ENCODE data around the gene EZH1.

Gene EZH1

DNA sequence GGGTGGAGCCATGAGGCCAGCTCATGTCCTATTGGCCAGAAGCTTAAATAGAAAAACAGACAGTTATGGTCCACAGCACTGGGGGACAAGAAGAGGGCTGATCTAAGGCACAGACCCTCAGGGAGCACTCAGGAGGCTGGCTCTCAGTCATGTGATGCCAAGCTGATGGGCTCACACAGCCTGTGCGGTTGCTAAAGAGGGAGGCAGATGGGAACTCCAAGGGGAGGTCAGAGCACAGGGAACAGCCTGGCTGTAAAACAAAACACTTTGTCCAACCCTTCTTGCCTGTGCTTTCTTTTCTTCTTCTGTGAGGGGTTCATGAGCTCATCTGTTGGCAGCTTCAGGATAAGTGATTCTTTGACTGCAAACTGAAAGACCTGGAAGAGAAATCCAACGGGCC lies 35.3 kb downstream of the EZH1 start:
- no peak for DNase-seq (ENCODE audit: low read depth in 2 of 2)

GRCh38 chr17:42708588-42708987 lies 36.3 kb downstream of the EZH1 start:
- no peak for DNase-seq (ENCODE audit: low read depth in 2 of 2)

DNA sequence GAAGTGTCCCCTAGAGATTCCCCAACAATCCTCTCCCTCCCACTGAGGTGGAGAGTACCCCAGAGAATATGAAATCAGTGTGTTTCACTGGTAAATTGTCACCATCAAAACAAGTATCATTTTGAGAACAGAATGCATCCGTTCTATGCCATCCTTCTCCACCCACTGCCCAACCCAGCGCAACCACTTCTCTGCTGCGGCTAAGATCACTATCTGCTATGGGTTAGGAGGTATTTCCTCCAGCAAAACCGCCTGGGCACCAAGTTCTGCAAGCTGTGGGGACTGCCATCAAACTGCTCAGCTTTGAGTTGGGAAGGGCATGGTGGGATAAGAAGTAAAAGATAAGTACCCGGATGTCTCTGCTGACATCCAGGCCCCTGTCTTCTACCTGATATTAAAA lies 38.1 kb downstream of the EZH1 start:
- DNase-seq (ENCODE audit: low read depth in 2 of 2), result peak in 1 of 2 donors; percentile 25

- no peak for DNase-seq (ENCODE audit: low read depth in 2 of 2)
Measured at GRCh38 chr17:42704837-42705494, 39.9 kb downstream of the EZH1 start.

DNA sequence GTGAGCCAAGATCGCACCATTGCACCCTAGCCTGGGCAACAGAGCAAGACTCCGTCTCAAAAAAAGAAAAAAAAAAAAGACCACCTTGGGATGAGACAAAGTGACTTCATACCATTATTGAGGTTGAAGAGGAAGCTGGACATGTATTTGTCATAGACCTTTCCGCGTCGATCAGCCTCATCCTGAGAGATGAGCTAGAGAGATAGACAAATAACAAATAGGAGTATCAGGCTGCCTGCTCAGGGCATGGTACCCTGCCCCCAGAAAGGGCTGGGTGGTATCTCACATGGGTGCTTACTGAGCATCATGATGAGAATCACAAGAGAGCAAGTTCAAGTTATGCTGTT lies 40.4 kb downstream of the EZH1 start:
- no peak for DNase-seq (ENCODE audit: low read depth in 2 of 2)

DNA sequence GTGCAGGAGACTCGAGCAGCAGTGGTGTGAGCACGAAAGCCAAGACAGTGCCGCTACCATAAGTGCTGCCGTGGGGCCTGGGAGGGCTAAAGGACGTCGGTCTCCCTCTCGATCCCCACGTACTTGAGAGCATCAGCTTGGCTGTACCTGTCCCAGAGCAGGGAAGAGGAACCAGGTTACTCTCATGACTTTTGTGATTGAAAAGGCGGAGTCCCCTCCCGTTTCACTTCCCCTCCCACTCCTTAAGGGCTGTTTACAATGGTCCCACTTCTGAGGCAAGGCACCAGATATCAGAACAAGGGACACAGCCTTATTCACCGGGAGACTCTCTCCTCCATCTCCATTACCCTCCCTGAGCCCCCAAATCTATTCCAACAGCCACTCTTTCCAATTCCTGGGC lies 42.4 kb downstream of the EZH1 start:
- no peak for DNase-seq (ENCODE audit: low read depth in 2 of 2)

DNA sequence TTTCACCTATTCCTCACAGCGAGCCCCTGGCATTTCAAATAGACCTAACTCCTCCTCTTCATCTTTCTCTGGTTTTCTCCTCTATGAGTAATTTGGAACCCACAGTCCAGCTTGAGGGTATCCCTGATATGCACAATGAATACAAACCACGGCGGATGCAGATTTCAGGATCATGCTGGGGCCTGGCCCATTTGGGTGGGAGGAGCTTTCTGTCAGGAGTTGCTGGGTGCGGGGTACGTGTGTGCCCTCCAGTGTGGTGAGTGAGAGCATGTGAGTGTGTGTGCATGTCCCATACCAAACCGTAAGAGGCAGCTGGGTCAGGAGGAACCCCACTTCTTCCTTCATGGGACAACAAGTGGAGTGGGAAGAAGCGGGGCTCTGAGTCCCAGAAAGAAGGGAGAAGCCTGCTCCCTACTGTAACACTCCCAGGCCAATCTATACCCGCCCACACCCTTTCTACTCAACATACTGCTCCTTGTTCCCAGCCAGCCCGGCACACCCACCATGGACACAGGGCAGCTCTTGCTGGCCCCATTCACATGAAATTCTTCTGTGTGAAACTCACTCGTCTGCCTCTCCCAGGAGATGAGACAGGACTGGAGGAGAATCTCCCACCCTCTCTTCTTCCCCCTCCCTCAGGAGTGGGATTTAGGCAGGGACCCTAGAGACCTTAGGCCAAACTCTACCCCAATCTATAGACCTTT lies 44.1 kb downstream of the EZH1 start:
- DNase-seq (ENCODE audit: low read depth in 2 of 2), result no peak

DNA sequence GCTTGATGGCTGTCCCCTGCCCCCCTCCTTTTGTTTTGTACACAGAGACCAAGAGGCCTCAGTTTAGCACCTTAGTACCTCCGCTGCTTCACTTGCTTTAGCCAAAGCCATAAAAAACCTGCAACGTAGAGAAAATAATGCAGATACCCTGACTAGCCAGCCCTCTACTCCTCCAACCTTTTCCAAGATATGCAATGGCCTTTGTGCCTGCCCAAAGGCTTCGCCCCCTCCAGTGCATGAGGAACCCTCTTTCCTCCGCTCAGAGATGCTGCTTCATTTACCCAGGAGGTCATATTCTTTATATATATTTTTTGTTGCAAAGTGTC lies 45.5 kb downstream of the EZH1 start:
- no peak for DNase-seq (ENCODE audit: low read depth in 2 of 2)

GRCh38 chr17:42698736-42699414 lies 46.0 kb downstream of the EZH1 start:
- DNase-seq (ENCODE audit: low read depth in 2 of 2), result no peak

DNA sequence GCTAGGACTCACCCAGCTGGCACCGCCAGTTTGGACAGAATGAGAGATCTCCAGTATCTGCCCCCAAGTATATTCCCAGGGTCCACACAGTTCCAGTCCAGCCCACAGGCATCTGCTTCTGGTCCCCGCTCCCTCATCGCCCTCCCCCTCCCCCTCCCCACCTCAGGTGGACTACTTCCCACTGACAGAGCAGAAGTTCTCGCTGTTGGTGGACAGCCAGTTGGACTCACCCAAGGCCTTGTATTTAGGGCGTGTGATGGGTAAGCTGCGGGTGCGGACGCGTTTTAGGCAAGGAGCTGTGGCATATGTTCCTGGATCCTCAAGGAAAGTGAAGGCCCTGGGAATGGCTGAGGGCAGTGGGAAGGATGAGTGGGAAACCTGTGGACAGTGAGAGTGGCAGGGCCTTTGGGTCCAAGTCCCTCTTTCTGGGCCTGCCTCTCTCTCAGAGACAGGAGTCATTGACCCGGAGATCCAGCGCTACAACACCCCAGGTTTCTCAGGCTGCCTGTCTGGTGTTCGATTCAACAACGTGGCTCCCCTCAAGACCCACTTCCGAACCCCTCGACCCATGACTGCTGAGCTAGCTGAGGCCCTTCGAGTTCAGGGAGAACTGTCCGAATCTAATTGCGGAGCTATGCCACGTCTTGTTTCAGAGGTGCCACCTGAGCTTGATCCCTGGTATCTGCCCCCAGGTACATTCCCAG lies 47.6 kb downstream of the EZH1 start:
- DNase-seq (ENCODE audit: low read depth in 2 of 2), result no peak

GRCh38 chr17:42695500-42695899 lies 49.3 kb downstream of the EZH1 start:
- DNase-seq (ENCODE audit: low read depth in 2 of 2), result no peak

GRCh38 chr17:42694524-42694923 lies 50.3 kb downstream of the EZH1 start:
- no peak for DNase-seq (ENCODE audit: low read depth in 2 of 2)

- no peak for DNase-seq (ENCODE audit: low read depth in 2 of 2)
Measured at GRCh38 chr17:42692489-42692888, 52.4 kb downstream of the EZH1 start.

DNA sequence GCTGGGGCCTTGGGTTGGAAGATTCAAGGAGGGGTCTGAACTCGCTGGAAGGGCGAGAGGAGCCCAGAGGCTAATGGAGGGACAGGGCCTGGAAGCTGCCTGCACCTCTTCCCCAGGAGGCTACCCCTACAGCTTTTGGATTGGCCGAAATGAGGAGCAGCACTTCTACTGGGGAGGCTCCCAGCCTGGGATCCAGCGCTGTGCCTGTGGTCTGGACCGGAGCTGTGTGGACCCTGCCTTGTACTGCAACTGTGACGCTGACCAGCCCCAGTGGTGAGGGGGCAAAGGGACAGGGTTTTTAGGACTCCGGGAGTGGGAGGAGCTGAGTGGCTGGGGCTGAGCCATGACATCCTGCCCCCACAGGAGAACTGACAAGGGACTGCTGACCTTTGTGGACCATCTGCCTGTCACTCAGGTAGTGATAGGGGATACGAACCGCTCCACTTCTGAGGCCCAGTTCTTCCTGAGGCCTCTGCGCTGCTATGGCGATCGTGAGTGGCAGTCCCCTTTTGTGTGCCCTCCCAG lies 53.8 kb downstream of the EZH1 start:
- DNase-seq (ENCODE audit: low read depth in 2 of 2), result no peak

- DNase-seq (ENCODE audit: low read depth in 2 of 2), result no peak
Measured at GRCh38 chr17:42690596-42690995, 54.2 kb downstream of the EZH1 start.

GRCh38 chr17:42687707-42688320 lies 57.0 kb downstream of the EZH1 start:
- no peak for DNase-seq (ENCODE audit: low read depth in 2 of 2)

- DNase-seq (ENCODE audit: low read depth in 2 of 2), result no peak
Measured at GRCh38 chr17:42686520-42687128, 58.2 kb downstream of the EZH1 start.

GRCh38 chr17:42685831-42686230 lies 59.0 kb downstream of the EZH1 start:
- DNase-seq (ENCODE audit: low read depth in 2 of 2), result no peak

DNA sequence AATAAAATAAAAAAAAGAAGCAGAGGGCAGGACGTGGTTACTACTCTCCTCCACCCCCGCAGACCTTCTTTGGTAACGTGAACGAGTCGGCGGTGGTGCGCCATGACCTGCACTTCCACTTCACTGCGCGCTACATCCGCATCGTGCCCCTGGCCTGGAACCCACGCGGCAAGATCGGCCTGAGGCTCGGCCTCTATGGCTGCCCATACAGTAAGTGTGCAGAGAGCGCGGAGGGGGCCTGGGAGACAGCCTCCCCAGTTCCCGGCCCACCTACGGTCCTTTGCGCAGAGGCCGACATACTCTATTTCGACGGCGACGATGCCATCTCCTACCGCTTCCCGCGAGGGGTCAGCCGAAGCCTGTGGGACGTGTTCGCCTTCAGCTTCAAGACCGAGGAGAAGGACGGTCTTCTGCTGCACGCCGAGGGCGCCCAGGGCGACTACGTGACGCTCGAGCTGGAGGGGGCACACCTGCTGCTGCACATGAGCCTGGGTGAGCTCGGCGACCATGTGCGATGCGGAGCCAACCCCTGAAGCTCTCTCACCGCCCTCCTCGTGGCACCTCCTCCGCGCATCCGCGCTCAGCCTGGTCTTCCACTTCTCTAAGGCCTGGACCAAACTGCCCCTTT lies 59.8 kb downstream of the EZH1 start:
- DNase-seq (ENCODE audit: low read depth in 2 of 2), result no peak

- DNase-seq (ENCODE audit: low read depth in 2 of 2), result no peak
Measured at GRCh38 chr17:42683407-42684034, 61.3 kb downstream of the EZH1 start.

All from stimulated activated CD4-positive, alpha-beta T cell treated with anti-CD3 and anti-CD28 coated beads, Interleukin-1b, Interleukin-23, amount 100 ng/mL, for 4 hours (primary cell).